ENCODE results near the gene DNAH17.
A peak's percentile ranks its signal among the peaks of the same experiment; 100 is the strongest.

Gene DNAH17

DNA sequence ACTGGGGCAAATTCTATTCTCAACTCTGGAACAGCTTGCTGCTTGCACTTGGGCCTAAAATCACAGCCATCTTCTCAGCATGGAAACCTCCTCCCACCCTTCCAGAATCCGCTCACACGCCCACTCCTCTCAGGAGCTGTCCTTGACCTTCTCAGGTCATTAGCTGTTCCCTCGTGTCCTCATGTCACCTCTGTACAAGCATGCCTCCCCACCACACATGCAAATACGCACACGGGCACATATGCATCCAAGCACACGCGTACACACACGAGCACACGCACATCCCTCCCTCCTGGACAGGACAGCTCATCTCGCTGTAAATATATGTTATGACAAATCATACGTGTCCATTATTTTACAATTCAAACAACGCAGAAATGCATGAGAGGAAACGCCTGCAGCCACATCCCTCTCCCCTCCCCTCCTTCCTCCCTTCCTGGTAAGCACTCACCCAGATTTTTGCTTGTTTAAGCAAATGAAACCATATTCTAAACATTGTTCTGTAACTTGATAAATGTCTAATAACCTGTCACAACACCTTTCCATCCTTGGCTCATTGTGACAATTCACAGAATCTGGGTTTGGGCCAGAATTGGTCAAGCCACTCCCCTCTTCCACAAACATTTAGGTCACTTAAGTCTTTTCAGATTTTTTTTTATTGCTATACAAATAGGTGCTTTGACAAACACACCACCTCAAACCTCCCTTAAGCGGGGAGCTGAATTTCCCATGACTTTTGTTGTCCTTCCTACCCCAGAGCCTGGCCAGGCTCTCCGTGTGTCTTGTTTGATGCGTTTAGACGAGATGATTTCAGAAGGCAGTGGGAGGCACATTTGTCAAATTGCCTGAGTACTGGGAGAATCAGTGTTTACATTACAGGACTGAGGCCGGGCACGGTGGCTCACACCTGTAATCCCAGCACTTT, 41.7 kb downstream of the DNAH17 start:
- intact Hi-C loops (cut with micrococcal nuclease), result no loop called here
- Mint-ChIP-seq H3K4me3 (no peak overlapping the region), H3K36me3 (ENCODE audit: low read depth) (no peaks in the 10 kb centered on the region), H3K27me3 (peaks cover 6% of the 10 kb centered on the region), H3K4me1 (ENCODE audit: low read depth) (peaks cover 44% of the 10 kb centered on the region), H3K9me3 (no peaks in the 10 kb centered on the region), H3K27ac (no peak overlapping the region)

DNA sequence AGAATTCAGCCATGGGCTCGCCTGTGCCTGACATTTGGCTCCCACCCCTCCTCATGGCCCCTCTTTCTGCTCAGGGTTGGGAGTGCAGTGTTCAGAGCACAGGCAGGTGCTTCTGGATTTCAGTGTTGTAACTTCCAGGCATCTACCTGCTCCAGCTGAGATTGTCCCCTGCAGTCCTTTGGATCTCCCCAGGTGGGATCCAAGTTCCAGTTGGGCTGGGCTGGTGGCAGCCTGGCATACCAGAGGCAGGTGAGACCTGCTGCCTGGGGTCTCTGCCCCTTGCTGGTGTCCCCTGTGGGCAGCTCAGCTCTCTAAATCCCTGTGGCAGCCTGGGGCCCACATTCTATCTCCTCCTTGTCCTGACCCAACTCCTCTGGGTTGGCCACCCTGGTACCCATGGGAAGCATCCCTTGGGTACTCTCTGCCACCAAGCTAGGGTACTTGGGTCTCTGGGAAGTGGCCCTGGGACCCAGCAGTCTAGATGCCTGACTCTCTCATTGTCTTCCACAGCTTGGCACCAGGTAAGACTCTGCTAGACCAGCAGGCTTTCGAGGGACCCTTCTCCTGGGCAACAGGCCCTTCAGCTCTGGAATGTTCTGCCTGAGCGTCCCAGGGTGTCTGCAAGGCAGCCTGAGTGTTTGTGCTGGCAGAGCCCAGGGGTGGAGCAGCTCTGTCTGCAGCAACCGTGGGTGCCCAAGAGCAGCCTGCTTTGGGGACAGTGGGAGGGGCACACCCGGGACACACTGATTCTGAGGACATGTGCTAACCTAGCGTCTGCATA, 42.5 kb downstream of the DNAH17 start:
- H3K27me3 Mint-ChIP-seq, result peaks cover 6% of the 10 kb centered on the region
- no peaks in the 10 kb centered on the region for H3K9me3 Mint-ChIP-seq
- H3K27ac Mint-ChIP-seq, result no peak overlapping the region
- H3K4me1 Mint-ChIP-seq (ENCODE audit: low read depth), result peaks cover 44% of the 10 kb centered on the region
- H3K36me3 Mint-ChIP-seq (ENCODE audit: low read depth), result no peaks in the 10 kb centered on the region
- intact Hi-C loops (cut with micrococcal nuclease), result no loop called here
- no peak overlapping the region for H3K4me3 Mint-ChIP-seq

DNA sequence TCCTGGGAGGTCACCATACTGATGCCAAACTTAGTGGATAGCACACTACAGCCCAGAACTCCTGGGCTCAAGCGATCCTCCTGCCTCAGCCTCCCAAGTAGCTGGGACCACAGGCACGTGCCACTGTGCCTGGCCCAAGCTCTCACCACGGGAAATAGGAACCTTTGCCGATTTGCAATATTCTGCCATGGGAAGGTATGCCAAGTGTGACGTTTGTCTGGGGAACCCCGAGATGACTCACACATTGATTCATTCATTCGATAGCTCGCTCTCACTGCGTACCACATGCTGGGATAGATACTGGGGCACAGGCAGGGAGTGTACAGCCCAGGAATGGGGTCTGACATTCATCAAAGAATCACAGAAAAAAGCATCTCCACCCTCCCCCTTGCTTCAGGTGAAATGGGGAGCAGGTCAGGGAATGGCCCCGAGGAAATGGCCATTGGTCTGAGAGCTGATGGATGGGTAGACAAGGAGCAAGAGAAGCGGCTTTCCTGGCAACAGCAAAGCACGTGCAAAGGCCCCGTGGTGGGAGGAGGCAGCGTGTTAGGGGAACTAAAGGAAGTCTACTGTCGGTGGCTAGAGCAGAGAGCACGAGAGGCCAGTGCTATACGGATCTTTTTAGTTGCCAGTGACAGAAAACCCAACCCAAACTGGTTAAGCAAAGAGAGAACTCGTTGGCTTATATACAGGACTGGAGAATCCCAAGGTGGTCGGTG, 44.1 kb downstream of the DNAH17 start:
- Mint-ChIP-seq H3K4me3 (no peak overlapping the region), H3K27me3 (peaks cover 6% of the 10 kb centered on the region), H3K4me1 (ENCODE audit: low read depth) (peaks cover 40% of the 10 kb centered on the region), H3K9me3 (no peaks in the 10 kb centered on the region), H3K36me3 (ENCODE audit: low read depth) (no peaks in the 10 kb centered on the region), H3K27ac (peak overlapping the region; percentile 40)
- intact Hi-C loops (cut with micrococcal nuclease), result no loop called here

DNA sequence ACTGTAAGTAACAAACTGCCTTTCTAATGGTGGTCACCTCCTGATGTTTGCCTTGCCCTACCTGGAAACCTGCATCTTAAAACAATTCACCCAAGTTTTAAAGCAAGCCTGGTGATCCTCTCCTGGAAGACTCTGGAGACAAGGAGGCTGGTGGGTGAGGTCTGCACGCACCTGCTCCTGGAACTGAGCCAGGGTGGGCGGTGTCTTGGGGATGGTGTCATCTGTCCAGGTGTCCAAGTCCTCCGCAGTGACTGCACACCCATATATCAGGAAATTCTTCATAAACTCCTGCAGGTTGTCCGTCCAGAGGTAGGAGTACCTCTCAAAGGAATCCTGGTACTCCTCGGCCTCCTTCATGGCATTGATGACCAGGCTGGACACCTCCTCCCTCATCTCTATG, 44.9 kb downstream of the DNAH17 start:
- no peak overlapping the region for H3K27ac Mint-ChIP-seq
- peaks cover 38% of the 10 kb centered on the region for H3K4me1 Mint-ChIP-seq (ENCODE audit: low read depth)
- intact Hi-C loops (cut with micrococcal nuclease), result no loop called here
- H3K36me3 Mint-ChIP-seq (ENCODE audit: low read depth), result no peaks in the 10 kb centered on the region
- H3K27me3 Mint-ChIP-seq, result peaks cover 6% of the 10 kb centered on the region
- H3K9me3 Mint-ChIP-seq, result no peaks in the 10 kb centered on the region
- H3K4me3 Mint-ChIP-seq, result no peak overlapping the region

DNA sequence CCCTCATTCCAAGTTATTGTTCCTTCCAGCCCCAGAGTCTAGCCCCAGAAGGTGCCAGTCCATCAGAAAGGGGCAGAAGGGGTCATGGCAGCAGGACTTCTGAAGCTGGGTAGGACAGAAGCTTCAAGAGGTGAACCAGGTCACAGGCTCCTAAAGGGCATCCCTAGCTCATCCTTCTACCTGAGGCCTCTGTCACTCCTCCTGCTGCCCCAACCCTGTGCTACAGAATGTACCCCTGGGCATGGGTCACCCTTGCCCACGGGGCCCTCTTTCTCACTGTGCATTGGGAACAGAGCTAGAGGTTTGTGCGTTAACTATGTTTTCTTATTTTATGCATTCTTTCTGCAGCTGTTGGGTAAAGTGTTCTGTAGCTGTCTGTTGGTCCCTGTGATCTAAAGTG, 46.5 kb downstream of the DNAH17 start:
- Mint-ChIP-seq H3K27ac (no peak overlapping the region), H3K36me3 (ENCODE audit: low read depth) (no peaks in the 10 kb centered on the region), H3K27me3 (peaks cover 6% of the 10 kb centered on the region), H3K4me3 (no peak overlapping the region), H3K4me1 (ENCODE audit: low read depth) (peaks cover 35% of the 10 kb centered on the region), H3K9me3 (no peaks in the 10 kb centered on the region)
- intact Hi-C loops (cut with micrococcal nuclease), result no loop called here

DNA sequence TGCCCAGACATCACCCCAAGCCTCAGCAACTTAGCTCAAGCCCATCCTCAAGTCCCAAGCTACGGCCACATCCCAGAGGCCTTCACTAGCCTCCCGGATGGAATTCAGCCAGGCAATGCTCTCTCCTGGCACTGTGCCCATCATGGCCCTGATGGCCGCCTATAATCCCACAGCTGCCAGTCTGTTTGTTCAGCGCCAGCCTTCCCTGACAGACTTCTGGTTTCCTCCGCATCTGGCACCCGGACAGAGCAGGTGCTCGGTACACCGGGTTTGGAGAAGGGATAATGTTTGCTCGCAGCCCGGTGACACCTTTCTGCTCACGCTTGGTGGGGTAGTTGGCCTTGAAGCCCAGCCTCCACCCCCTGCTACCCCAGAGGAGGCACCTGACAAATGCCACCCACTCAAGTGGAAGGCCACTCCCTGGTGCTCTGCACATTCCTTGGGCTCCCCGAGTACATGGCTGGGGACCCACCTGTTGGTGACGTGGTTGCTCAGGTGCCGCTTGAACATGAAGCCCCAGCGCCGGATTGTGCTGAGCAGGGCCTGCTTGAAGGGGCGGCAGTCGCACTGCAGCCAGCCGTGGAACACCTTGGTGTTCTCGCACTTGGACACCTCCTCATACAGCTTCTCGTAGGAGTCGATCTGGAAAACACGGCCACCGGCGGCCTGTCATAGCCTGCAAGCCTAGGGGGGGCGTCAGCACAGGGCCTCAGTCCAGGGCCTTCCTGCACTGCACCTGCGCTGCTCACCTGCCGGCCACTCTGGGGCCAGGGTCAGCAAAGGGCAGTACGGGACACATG, 47.1 kb downstream of the DNAH17 start:
- Mint-ChIP-seq H3K9me3 (no peaks in the 10 kb centered on the region), H3K27me3 (peaks cover 6% of the 10 kb centered on the region), H3K4me3 (no peak overlapping the region), H3K36me3 (ENCODE audit: low read depth) (no peaks in the 10 kb centered on the region), H3K4me1 (ENCODE audit: low read depth) (peaks cover 29% of the 10 kb centered on the region), H3K27ac (no peak overlapping the region)
- intact Hi-C loops (cut with micrococcal nuclease), result no loop called here

DNA sequence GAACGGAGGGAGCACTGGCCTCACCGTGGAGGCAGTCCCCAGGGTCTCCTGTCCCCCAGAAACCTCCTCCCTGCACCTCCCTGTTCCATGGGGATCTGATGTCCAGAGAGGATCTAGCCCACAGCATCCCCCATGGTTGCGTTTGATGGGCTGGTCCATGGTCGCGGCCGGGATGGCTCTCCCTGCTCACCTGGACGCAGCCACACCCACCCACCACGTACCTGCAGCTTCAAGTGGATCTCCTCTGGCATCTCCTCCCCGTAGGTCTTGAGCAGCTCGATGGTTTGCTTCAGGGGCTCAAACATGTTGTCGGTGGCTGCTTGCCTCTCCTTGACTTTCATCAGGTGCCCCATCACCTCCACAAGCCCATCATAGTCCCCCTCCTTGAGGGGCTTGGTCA, 47.9 kb downstream of the DNAH17 start:
- H3K4me3 Mint-ChIP-seq, result no peak overlapping the region
- H3K27ac Mint-ChIP-seq, result no peak overlapping the region
- H3K4me1 Mint-ChIP-seq (ENCODE audit: low read depth), result peaks cover 24% of the 10 kb centered on the region
- H3K9me3 Mint-ChIP-seq, result no peaks in the 10 kb centered on the region
- H3K36me3 Mint-ChIP-seq (ENCODE audit: low read depth), result no peaks in the 10 kb centered on the region
- intact Hi-C loops (cut with micrococcal nuclease), result no loop called here
- H3K27me3 Mint-ChIP-seq, result peaks cover 6% of the 10 kb centered on the region

DNA sequence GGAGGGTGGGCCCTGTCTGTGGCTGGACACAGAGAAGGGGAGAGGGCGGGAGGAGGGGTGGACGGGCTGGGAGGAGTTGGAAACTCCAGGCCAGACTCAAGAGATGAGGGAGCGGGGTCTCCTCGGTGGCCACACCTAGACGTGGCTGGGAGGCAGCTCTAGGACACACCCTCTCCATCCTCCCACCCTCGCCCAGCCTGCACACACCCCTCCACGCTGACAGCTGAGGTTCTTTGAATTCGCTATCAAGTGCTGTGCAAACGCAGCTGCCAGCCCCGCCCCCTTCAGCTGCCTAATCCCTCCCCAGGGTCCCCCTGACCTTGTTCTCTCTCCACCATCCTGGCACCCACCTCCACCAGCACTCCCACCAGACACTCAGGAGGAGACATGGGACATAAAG, 48.7 kb downstream of the DNAH17 start:
- no peak overlapping the region for H3K4me3 Mint-ChIP-seq
- no peaks in the 10 kb centered on the region for H3K9me3 Mint-ChIP-seq
- H3K36me3 Mint-ChIP-seq (ENCODE audit: low read depth), result no peaks in the 10 kb centered on the region
- intact Hi-C loops (cut with micrococcal nuclease), result no loop called here
- H3K4me1 Mint-ChIP-seq (ENCODE audit: low read depth), result peaks cover 24% of the 10 kb centered on the region
- H3K27me3 Mint-ChIP-seq, result peaks cover 6% of the 10 kb centered on the region
- H3K27ac Mint-ChIP-seq, result no peak overlapping the region

DNA sequence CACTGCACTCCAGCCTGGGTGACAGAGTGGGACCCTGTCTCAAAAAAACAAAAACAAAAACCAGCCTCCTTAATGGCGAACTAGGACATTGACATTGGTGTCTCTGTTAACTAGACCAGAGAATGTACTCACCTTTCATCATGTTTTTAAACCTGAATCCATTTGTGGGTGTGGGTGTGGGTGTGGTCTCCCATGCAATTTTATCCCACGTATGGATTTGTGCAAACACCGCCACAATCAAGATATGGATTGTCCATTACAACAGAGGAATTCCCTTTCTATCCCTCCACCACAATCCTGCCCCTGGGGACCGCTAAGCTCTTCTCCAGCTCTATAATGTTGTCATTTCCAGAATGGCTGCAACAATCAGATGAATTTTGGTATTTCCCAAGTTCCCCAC, 49.9 kb downstream of the DNAH17 start:
- no peaks in the 10 kb centered on the region for H3K9me3 Mint-ChIP-seq
- no peak overlapping the region for H3K27ac Mint-ChIP-seq
- H3K36me3 Mint-ChIP-seq (ENCODE audit: low read depth), result no peaks in the 10 kb centered on the region
- H3K4me3 Mint-ChIP-seq, result no peak overlapping the region
- peaks cover 5% of the 10 kb centered on the region for H3K27me3 Mint-ChIP-seq
- intact Hi-C loops (cut with micrococcal nuclease), result no loop called here
- peaks cover 16% of the 10 kb centered on the region for H3K4me1 Mint-ChIP-seq (ENCODE audit: low read depth)

DNA sequence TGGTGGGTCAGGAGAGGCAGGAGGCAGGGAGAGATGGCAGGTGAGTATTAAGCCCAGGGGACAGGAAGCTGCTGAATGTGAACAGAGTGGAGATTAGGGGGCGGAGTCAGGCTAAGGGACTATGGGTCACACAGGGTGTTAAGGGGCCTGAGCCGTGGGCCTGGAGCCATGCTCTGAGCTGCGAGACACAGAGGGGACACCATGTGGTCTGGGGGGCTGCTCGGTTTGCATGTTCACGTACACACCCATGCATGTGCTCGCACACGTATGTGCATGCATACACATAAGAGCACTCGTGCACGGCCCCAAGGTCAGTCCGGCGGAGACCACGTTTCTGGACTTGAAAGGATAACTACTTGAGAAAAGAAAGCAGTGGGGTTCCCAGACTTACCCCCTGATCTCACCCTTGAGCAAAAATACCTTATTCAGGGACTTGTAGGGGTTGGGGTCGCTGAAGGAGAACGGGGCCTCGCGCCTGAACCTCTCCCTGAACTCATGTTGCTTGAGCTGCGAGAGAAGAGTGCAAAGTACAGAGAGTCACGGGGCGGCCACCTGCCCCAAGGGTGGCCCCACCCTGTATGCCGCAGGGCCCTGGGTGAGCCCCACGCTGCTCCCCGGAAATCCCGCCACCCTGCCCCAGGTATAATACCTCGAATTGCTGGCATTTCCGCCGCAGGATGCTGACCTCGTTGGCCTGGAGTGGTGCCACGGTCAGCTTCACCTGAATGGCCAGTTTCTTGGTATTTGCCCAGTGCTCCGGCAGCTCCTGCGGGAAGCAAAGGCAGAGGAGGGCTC, 50.8 kb downstream of the DNAH17 start:
- intact Hi-C loops (cut with micrococcal nuclease), result no loop called here
- H3K36me3 Mint-ChIP-seq (ENCODE audit: low read depth), result no peaks in the 10 kb centered on the region
- H3K27ac Mint-ChIP-seq, result no peak overlapping the region
- peaks cover 7% of the 10 kb centered on the region for H3K4me1 Mint-ChIP-seq (ENCODE audit: low read depth)
- no peaks in the 10 kb centered on the region for H3K9me3 Mint-ChIP-seq
- no peak overlapping the region for H3K4me3 Mint-ChIP-seq
- peaks cover 7% of the 10 kb centered on the region for H3K27me3 Mint-ChIP-seq

DNA sequence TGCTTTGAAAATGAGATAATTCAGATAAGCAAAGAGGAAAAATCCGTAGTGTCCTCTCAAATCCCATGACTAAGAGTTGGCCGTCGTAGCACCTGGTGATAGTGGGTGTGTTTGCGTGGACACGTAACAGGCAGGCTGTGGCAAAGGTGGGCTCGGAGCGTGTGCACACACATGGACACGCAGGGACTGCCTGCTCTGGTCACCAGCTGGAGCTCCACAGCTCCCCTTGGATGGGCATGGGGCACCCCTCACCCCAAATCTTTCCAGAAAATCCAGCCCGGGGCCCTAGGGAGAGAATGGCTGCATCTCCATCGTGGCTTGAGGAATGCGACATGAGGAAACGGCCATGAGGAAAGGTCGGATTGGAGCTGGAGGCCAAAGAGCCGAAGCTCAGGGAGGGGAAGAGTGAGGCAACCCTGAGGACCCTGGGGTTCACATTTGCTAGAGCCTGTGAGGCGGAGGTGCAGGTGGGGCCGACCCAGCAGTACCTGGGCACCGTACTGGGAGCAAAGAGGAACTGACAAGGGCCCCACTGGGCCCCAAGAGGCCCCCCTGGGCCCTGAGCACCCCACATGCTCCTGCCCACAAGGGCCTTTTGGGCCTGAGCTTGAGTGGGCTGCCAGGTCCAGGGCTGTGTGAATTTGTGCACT, 51.6 kb downstream of the DNAH17 start:
- H3K27me3 Mint-ChIP-seq, result peaks cover 9% of the 10 kb centered on the region
- no peak overlapping the region for H3K27ac Mint-ChIP-seq
- intact Hi-C loops (cut with micrococcal nuclease), result no loop called here
- no peaks in the 10 kb centered on the region for H3K9me3 Mint-ChIP-seq
- no peaks in the 10 kb centered on the region for H3K36me3 Mint-ChIP-seq (ENCODE audit: low read depth)
- no peaks in the 10 kb centered on the region for H3K4me1 Mint-ChIP-seq (ENCODE audit: low read depth)
- H3K4me3 Mint-ChIP-seq, result no peak overlapping the region

DNA sequence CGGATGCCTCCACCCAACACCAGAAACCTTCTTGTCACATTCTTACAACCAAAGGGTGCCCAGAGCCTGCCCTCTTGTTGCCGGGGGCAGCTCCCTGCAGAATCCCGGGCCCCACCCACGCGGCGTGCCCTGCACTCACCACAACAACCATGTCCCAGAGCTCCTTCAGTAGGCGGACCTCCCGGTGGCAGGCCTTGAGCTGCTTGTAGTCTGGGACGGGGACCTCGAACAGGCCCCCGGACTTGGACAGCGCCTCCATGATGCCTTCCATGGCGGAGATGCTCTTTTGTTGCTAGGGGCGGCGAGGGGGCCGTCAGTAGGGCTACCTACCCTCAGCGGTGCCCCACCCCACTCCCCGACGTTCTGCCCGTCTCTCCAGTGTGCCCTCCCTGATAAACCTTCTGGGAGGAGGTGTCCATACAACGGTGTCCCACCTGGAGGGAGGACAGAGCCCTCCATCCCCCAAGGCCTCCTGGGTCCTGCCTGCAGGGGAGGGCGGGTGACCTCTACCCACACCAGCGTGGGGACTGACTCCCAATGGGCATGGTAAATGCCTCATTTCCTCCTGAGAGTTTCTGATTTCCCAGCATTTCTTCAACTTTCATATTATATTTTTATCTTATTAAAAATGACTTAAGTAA, 52.2 kb downstream of the DNAH17 start:
- Mint-ChIP-seq H3K27ac (no peak overlapping the region), H3K4me1 (ENCODE audit: low read depth) (no peaks in the 10 kb centered on the region), H3K36me3 (ENCODE audit: low read depth) (no peaks in the 10 kb centered on the region), H3K9me3 (no peaks in the 10 kb centered on the region), H3K27me3 (peaks cover 9% of the 10 kb centered on the region), H3K4me3 (no peak overlapping the region)
- intact Hi-C loops (cut with micrococcal nuclease), result no loop called here
